Astrocyte (in vitro differentiated cells and primary cell): ENCODE measurements around the gene RAPGEF2. TPM values are rescaled to one million over a fixed set of nuclear protein-coding genes. Genes with fewer than 3 reads are reported as not detected.

ENCODE experiments used
- DNase-seq: peaks from one replicate; pipeline ENCODE4 v3.0.0-alpha.2; 2010; ENCODE audit warnings: low read depth
- FAIRE-seq: peaks from 2 replicates; lab custom pipeline; 2011; peaks lifted over from hg19 to GRCh38; lab: Jason Lieb, UNC
- H2AFZ ChIP-seq: 2 replicates; pipeline ENCODE4 v1.6.0; 2012; ENCODE audit warnings: low read depth, low read length, inconsistent platforms
- H3K27ac ChIP-seq: 2 replicates; pipeline ENCODE4 v1.5.1; 2011; ENCODE audit warnings: low read depth, low read length, inconsistent platforms
- H3K27me3 ChIP-seq: 2 replicates; pipeline ENCODE4 v1.6.0; 2011; ENCODE audit warnings: low read length, inconsistent platforms; ENCODE audit not compliant: insufficient read depth
- H3K36me3 ChIP-seq: 2 replicates; pipeline ENCODE4 v1.5.1; 2011; ENCODE audit warnings: low read length, inconsistent platforms; ENCODE audit not compliant: insufficient read depth
- H3K4me1 ChIP-seq: 2 replicates; pipeline ENCODE4 v1.5.1; 2011; ENCODE audit warnings: low read length, inconsistent platforms; ENCODE audit not compliant: insufficient read depth
- H3K4me2 ChIP-seq: 2 replicates; pipeline ENCODE4 v1.6.0; 2012; ENCODE audit warnings: low read length, inconsistent platforms
- H3K4me3 ChIP-seq: 2 replicates; pipeline ENCODE4 v1.5.1; 2011; ENCODE audit warnings: low read depth, mild to moderate bottlenecking, low read length, inconsistent platforms; ENCODE audit not compliant: insufficient read depth
- H3K79me2 ChIP-seq: 2 replicates; pipeline ENCODE4 v1.6.0; 2012; ENCODE audit warnings: mild to moderate bottlenecking, low read length, inconsistent platforms; ENCODE audit not compliant: insufficient read depth
- H3K9ac ChIP-seq: 2 replicates; pipeline ENCODE4 v1.6.0; 2012; ENCODE audit warnings: mild to moderate bottlenecking, low read length, inconsistent platforms
- H3K9me3 ChIP-seq: 2 replicates; pipeline ENCODE4 v1.5.1; 2012; ENCODE audit warnings: low read depth, mild to moderate bottlenecking, low read length, inconsistent platforms; ENCODE audit not compliant: insufficient read depth
- H4K20me1 ChIP-seq: 2 replicates; pipeline ENCODE4 v1.6.0; 2012; ENCODE audit warnings: low read length, inconsistent platforms; ENCODE audit not compliant: insufficient read depth
- H3K27ac Mint-ChIP-seq: one replicate; pipeline ENCODE4 v1.8.0; 2021; ENCODE audit warnings: mild to moderate bottlenecking, mixed read lengths; ENCODE audit not compliant: unreplicated experiment
- H3K27me3 Mint-ChIP-seq: one replicate; pipeline ENCODE4 v1.8.0; 2021; ENCODE audit warnings: low read depth, mixed read lengths; ENCODE audit not compliant: unreplicated experiment
- H3K36me3 Mint-ChIP-seq: one replicate; pipeline ENCODE4 v1.8.0; 2021; ENCODE audit warnings: low read depth, mixed read lengths; ENCODE audit not compliant: unreplicated experiment
- H3K4me1 Mint-ChIP-seq: one replicate; pipeline ENCODE4 v1.8.0; 2021; ENCODE audit warnings: low read depth, mixed read lengths; ENCODE audit not compliant: unreplicated experiment
- H3K4me3 Mint-ChIP-seq: one replicate; pipeline ENCODE4 v1.8.0; 2021; ENCODE audit warnings: mild to moderate bottlenecking, moderate library complexity, mixed read lengths; ENCODE audit not compliant: unreplicated experiment
- H3K9me3 Mint-ChIP-seq: one replicate; pipeline ENCODE4 v1.8.0; 2021; ENCODE audit warnings: mild to moderate bottlenecking, mixed read lengths; ENCODE audit not compliant: unreplicated experiment
- CTCF ChIP-seq: IDR thresholded peaks from 2 replicates; pipeline ENCODE4 v1.5.1; 2011; ENCODE audit warnings: low read depth, mild to moderate bottlenecking, inconsistent platforms, low read length, moderate library complexity; ENCODE audit not compliant: insufficient read depth
- EZH2 ChIP-seq: IDR thresholded peaks from 2 replicates; pipeline ENCODE4 v1.6.1; 2012; ENCODE audit warnings: mild to moderate bottlenecking, low read length, inconsistent platforms; ENCODE audit not compliant: insufficient read depth
- total RNA-seq: library from RNA; stranded (reverse); gene quantifications from 2 replicates; pipeline ENCODE4 v1.2.1, GENCODE V29; 2021

RAPGEF2 gene
- total RNA-seq, 1 donor from 2014 or later: 59.0 TPM

GRCh38 chr4:159341522-159341921, 238.6 kb downstream of the RAPGEF2 start:
- Mint-ChIP-seq H3K4me1 (no peaks in the 10 kb centered on the region), H3K36me3 (peaks cover 17% of the 10 kb centered on the region), H3K27ac (no peak overlapping the region), H3K4me3 (no peak overlapping the region), H3K27me3 (no peaks in the 10 kb centered on the region), H3K9me3 (no peaks in the 10 kb centered on the region)
- Histone ChIP-seq H3K79me2 (no peaks in the 10 kb centered on the region), H3K9ac (no peak overlapping the region), H4K20me1 (no peaks in the 10 kb centered on the region), H3K36me3 (peaks cover 41% of the 10 kb centered on the region), H3K4me2 (no peak overlapping the region), H2AFZ (no peak overlapping the region), H3K27me3 (no peaks in the 10 kb centered on the region), H3K4me3 (no peak overlapping the region), H3K27ac (no peak overlapping the region), H3K4me1 (no peaks in the 10 kb centered on the region), H3K9me3 (no peaks in the 10 kb centered on the region)
- TF ChIP-seq EZH2 (no peak), CTCF (no peak)
- DNase-seq (no peak), FAIRE-seq (peak; percentile 17)

GRCh38 chr4:159342374-159342773, 239.5 kb downstream of the RAPGEF2 start:
- Histone ChIP-seq H3K27me3 (no peaks in the 10 kb centered on the region), H3K79me2 (no peaks in the 10 kb centered on the region), H2AFZ (no peak overlapping the region), H3K4me3 (no peak overlapping the region), H3K4me1 (no peaks in the 10 kb centered on the region), H3K9me3 (no peaks in the 10 kb centered on the region), H4K20me1 (no peaks in the 10 kb centered on the region), H3K27ac (no peak overlapping the region), H3K36me3 (peaks cover 46% of the 10 kb centered on the region), H3K4me2 (no peak overlapping the region), H3K9ac (no peak overlapping the region)
- no peaks in the 10 kb centered on the region for H3K4me1 Mint-ChIP-seq
- FAIRE-seq (no peak), DNase-seq (no peak)
- no peak overlapping the region for H3K4me3 Mint-ChIP-seq
- no peak overlapping the region for H3K27ac Mint-ChIP-seq
- TF ChIP-seq EZH2 (no peak), CTCF (no peak)
- no peaks in the 10 kb centered on the region for H3K9me3 Mint-ChIP-seq
- H3K27me3 Mint-ChIP-seq: no peaks in the 10 kb centered on the region
- H3K36me3 Mint-ChIP-seq: peaks cover 19% of the 10 kb centered on the region

GRCh38 chr4:159343116-159343515, 240.2 kb downstream of the RAPGEF2 start:
- H3K9me3 Mint-ChIP-seq: no peaks in the 10 kb centered on the region
- H3K36me3 Mint-ChIP-seq: peaks cover 21% of the 10 kb centered on the region
- Histone ChIP-seq H2AFZ (no peak overlapping the region), H3K27ac (no peak overlapping the region), H3K9me3 (no peaks in the 10 kb centered on the region), H3K27me3 (no peaks in the 10 kb centered on the region), H3K79me2 (no peaks in the 10 kb centered on the region), H3K4me3 (no peak overlapping the region), H4K20me1 (no peaks in the 10 kb centered on the region), H3K4me2 (no peak overlapping the region), H3K4me1 (no peaks in the 10 kb centered on the region), H3K36me3 (peaks cover 46% of the 10 kb centered on the region), H3K9ac (no peak overlapping the region)
- no peaks in the 10 kb centered on the region for H3K4me1 Mint-ChIP-seq
- H3K27ac Mint-ChIP-seq: no peak overlapping the region
- FAIRE-seq: no peak
- TF ChIP-seq CTCF (no peak), EZH2 (no peak)
- DNase-seq: no peak
- H3K27me3 Mint-ChIP-seq: no peaks in the 10 kb centered on the region
- no peak overlapping the region for H3K4me3 Mint-ChIP-seq
